HG03439 (cell line): ENCODE data around the gene BACE1.
"Not testable (repeated sequence)": the region's sequence is repeated elsewhere in the genome, so short reads cannot be mapped to it uniquely, and the experiment has no call there.

Source experiments
- ATAC-seq: cut with Tn5 transposase; IDR thresholded peaks from one replicate; pipeline ENCODE4 v1.9.1; 2021; ENCODE audit warnings: mild to moderate bottlenecking, moderate library complexity; ENCODE audit not compliant: unreplicated experiment

BACE1 gene

GRCh38 chr11:117279711-117280376 lies 36.2 kb downstream of the BACE1 start:
- no peak for ATAC-seq

GRCh38 chr11:117278347-117278746 lies 37.7 kb downstream of the BACE1 start:
- no peak for ATAC-seq

GRCh38 chr11:117273550-117274289 lies 42.3 kb downstream of the BACE1 start:
- ATAC-seq = no peak

- not testable (repeated sequence) for ATAC-seq
Observed at GRCh38 chr11:117272175-117272574, 43.9 kb downstream of the BACE1 start.

- ATAC-seq = no peak
Observed at GRCh38 chr11:117271208-117271607, 44.8 kb downstream of the BACE1 start.

- ATAC-seq = no peak
Observed at GRCh38 chr11:117269856-117270255, 46.2 kb downstream of the BACE1 start.

GRCh38 chr11:117265745-117266144 lies 50.3 kb downstream of the BACE1 start:
- no peak for ATAC-seq

- ATAC-seq = not testable (repeated sequence)
Observed at GRCh38 chr11:117264624-117265323, 51.3 kb downstream of the BACE1 start.

- no peak for ATAC-seq
Observed at GRCh38 chr11:117259417-117259816, 56.6 kb downstream of the BACE1 start.

- no peak for ATAC-seq
Observed at GRCh38 chr11:117258576-117258975, 57.5 kb downstream of the BACE1 start.

GRCh38 chr11:117256573-117256972 lies 59.5 kb downstream of the BACE1 start:
- no peak for ATAC-seq

GRCh38 chr11:117255966-117256365 lies 60.1 kb downstream of the BACE1 start:
- ATAC-seq = no peak

- no peak for ATAC-seq
Observed at GRCh38 chr11:117251506-117251905, 64.5 kb downstream of the BACE1 start.

GRCh38 chr11:117249571-117249970 lies 66.5 kb downstream of the BACE1 start:
- ATAC-seq = no peak

- ATAC-seq = no peak
Observed at GRCh38 chr11:117248341-117248740, 67.7 kb downstream of the BACE1 start.

- no peak for ATAC-seq
Observed at GRCh38 chr11:117239295-117239694, 76.8 kb downstream of the BACE1 start.

- ATAC-seq = no peak
Observed at GRCh38 chr11:117238221-117238620, 77.8 kb downstream of the BACE1 start.
